Upper lobe of right lung (tissue), 1 donor: ENCODE measurements around the gene APBA2. TPM values are rescaled to one million over a fixed set of nuclear protein-coding genes. Genes with fewer than 3 reads are reported as not detected.

Experiments used
- ATAC-seq: fragments of 200-7000 bp; cut with Tn5 transposase; one replicate; pipeline ENCODE4 v1.9.1; 2020; ENCODE audit warnings: mild to moderate bottlenecking, moderate library complexity
- DNase-seq: peaks from one replicate; pipeline ENCODE4 v3.0.0-alpha.2; 2020
- H3K27ac ChIP-seq: fragments of 200-600 bp; one replicate; pipeline ENCODE4 v1.8.0; 2022
- H3K27me3 ChIP-seq: fragments of 200-600 bp; one replicate; pipeline ENCODE4 v1.8.0; 2022; ENCODE audit warnings: mild to moderate bottlenecking
- H3K36me3 ChIP-seq: fragments of 200-600 bp; one replicate; pipeline ENCODE4 v1.8.0; 2022
- H3K4me1 ChIP-seq: fragments of 200-600 bp; one replicate; pipeline ENCODE4 v1.8.0; 2022
- H3K4me3 ChIP-seq: fragments of 200-600 bp; one replicate; pipeline ENCODE4 v1.8.0; 2022; ENCODE audit warnings: mild to moderate bottlenecking
- H3K9me3 ChIP-seq: fragments of 200-600 bp; one replicate; pipeline ENCODE4 v1.8.0; 2022
- intact Hi-C: fragments of 100-400 bp; cut with DNase I; formaldehyde crosslinking; loops from one replicate; pipeline ENCODE4 v1.11.0; 2022
- total RNA-seq: library from RNA; stranded (reverse); fragmentation: NEBNext Ultra II Directional; extraction: Animal tissue kit (Norgen Biotek cat#: 25700); gene quantifications from one replicate; pipeline ENCODE4 v1.2.1, GENCODE V29; 2021
- TF ChIP-seq, protein P1 (sequence below): fragments of 200-600 bp; IDR thresholded peaks from one replicate; pipeline ENCODE4 v1.8.0; 2022; ENCODE audit warnings: antibody characterized with exemption
- donor health status: DM: no; HTN: yes; CAD: no; lungs with severe emphysema.

APBA2 gene
- total RNA-seq, 1 donor from 2014 or later: 4.2 TPM

DNA sequence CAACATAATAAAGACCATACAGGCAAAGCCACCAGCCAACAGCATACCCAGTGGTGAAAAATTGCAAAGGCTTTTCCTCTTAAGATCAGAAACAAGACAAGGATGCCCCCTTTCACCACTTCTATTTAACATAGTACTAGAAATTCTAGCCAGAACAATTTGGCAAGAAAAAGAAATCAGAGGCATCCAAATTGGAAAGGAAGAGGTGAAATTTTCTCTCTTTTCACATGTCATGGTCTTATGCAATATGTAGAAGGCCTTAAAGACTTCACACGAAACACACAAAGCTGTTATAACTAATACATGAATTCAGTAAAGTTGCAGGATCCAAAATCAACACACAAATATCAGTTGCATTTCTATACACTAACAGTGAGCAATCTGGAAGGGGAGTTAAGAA, 120.2 kb downstream of the APBA2 start:
- intact Hi-C loops: no loop called here
- TF ChIP-seq, protein P1, sequence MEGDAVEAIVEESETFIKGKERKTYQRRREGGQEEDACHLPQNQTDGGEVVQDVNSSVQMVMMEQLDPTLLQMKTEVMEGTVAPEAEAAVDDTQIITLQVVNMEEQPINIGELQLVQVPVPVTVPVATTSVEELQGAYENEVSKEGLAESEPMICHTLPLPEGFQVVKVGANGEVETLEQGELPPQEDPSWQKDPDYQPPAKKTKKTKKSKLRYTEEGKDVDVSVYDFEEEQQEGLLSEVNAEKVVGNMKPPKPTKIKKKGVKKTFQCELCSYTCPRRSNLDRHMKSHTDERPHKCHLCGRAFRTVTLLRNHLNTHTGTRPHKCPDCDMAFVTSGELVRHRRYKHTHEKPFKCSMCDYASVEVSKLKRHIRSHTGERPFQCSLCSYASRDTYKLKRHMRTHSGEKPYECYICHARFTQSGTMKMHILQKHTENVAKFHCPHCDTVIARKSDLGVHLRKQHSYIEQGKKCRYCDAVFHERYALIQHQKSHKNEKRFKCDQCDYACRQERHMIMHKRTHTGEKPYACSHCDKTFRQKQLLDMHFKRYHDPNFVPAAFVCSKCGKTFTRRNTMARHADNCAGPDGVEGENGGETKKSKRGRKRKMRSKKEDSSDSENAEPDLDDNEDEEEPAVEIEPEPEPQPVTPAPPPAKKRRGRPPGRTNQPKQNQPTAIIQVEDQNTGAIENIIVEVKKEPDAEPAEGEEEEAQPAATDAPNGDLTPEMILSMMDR: no peak
- no peak overlapping the region for H3K27ac ChIP-seq
- no peaks in the 10 kb centered on the region for H3K27me3 ChIP-seq
- H3K9me3 ChIP-seq: no peaks in the 10 kb centered on the region
- H3K4me3 ChIP-seq: no peak overlapping the region
- ATAC-seq (no peak), DNase-seq (no peak)
- no peaks in the 10 kb centered on the region for H3K4me1 ChIP-seq
- H3K36me3 ChIP-seq: no peaks in the 10 kb centered on the region

DNA sequence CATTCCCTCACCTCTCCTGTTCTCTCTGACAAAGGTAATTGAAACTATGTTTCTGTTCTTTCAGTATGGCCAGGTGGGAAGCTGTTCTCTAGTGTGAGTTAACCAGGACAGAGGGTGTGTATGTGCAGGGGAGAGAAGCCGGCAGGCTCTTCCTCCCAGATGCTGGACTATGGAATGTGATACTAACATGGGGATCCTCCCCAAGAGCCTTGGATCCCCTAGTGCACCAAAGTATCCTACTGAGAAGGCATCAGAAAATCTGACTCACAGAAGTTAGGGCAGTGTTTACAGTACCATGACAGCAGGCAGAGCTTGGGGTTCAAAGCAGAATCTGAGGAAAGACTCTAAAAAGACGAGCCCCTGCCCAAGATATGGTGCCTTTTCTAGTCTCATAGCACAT, 123.1 kb downstream of the APBA2 start:
- TF ChIP-seq, protein P1: no peak
- no peaks in the 10 kb centered on the region for H3K9me3 ChIP-seq
- DNase-seq (no peak), ATAC-seq (no peak)
- H3K4me3 ChIP-seq: no peak overlapping the region
- H3K4me1 ChIP-seq: no peaks in the 10 kb centered on the region
- H3K36me3 ChIP-seq: no peaks in the 10 kb centered on the region
- H3K27ac ChIP-seq: no peak overlapping the region
- H3K27me3 ChIP-seq: no peaks in the 10 kb centered on the region
- intact Hi-C loops: no loop called here

DNA sequence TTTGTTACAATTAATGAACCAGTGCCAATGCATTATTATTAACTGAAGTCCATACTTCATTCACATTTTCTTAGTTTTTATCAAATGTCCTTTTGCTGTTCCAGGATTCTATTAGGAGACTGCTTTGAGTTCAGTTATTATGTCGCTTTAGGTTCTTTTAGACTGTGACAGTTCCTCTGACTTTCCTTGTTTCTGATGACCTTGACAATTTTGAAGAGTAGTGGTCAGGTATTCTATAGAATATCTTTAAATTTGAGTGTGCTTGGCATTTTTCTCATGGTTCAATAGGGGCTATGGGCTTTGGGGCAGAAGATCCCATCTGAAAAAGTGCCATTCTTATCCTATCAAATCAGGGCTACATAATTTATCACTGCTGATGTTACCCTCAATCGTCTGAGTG, 126.3 kb downstream of the APBA2 start:
- Histone ChIP-seq H3K4me3 (no peak overlapping the region), H3K27ac (no peak overlapping the region), H3K27me3 (no peaks in the 10 kb centered on the region), H3K36me3 (no peaks in the 10 kb centered on the region), H3K4me1 (no peaks in the 10 kb centered on the region), H3K9me3 (no peaks in the 10 kb centered on the region)
- no peak for ATAC-seq
- TF ChIP-seq, protein P1: no peak
- intact Hi-C loops: no loop called here
- DNase-seq: no peak

DNA sequence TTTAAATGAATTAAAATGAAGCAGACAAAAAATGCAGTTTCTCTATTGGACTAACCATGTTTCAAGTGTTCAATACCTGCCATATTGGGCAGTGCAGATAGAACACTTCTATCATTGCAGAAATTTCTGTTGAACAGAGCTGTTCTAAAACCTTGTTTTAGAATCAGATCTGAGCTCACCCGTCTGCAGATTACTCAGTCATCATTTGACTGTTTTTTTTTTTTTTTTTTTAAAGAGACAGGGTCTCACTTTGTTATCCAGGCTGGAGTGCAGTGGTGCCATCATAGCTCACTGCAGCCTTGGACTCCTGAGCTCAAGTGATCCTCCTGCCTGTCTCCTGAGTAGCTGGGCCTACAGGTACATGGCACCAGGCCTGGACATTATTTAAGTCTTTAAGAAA, 128.7 kb downstream of the APBA2 start:
- DNase-seq: no peak
- no peak overlapping the region for H3K27ac ChIP-seq
- no peaks in the 10 kb centered on the region for H3K27me3 ChIP-seq
- no peak overlapping the region for H3K4me3 ChIP-seq
- no peaks in the 10 kb centered on the region for H3K36me3 ChIP-seq
- no peak for ATAC-seq
- H3K9me3 ChIP-seq: no peaks in the 10 kb centered on the region
- H3K4me1 ChIP-seq: no peaks in the 10 kb centered on the region
- TF ChIP-seq, protein P1: no peak
- intact Hi-C loops: no loop called here

DNA sequence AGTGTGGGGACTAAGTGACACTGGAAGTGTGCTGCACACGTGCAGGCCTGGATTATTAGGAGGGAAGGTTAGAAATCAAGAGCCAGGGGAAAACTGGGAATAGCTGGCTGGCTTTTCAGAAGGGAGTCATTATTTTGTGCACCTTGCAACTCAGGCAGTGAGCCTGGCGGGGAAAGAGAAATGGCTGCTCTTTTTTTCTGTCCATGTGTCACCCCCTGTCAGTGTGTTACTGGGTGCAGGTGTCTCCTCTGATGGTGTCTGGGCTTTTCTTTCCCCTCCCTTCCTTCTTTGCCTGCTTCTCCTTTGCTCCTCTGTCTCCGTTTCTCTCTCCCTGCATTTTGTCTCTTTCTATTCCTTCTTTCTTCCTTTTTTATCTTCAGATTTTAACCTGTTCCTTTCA, 130.7 kb downstream of the APBA2 start:
- ATAC-seq: no peak
- Histone ChIP-seq H3K4me1 (no peaks in the 10 kb centered on the region), H3K27me3 (no peaks in the 10 kb centered on the region), H3K4me3 (no peak overlapping the region), H3K9me3 (no peaks in the 10 kb centered on the region), H3K27ac (no peak overlapping the region), H3K36me3 (no peaks in the 10 kb centered on the region)
- intact Hi-C loops: no loop called here
- TF ChIP-seq, protein P1: no peak
- DNase-seq: no peak

DNA sequence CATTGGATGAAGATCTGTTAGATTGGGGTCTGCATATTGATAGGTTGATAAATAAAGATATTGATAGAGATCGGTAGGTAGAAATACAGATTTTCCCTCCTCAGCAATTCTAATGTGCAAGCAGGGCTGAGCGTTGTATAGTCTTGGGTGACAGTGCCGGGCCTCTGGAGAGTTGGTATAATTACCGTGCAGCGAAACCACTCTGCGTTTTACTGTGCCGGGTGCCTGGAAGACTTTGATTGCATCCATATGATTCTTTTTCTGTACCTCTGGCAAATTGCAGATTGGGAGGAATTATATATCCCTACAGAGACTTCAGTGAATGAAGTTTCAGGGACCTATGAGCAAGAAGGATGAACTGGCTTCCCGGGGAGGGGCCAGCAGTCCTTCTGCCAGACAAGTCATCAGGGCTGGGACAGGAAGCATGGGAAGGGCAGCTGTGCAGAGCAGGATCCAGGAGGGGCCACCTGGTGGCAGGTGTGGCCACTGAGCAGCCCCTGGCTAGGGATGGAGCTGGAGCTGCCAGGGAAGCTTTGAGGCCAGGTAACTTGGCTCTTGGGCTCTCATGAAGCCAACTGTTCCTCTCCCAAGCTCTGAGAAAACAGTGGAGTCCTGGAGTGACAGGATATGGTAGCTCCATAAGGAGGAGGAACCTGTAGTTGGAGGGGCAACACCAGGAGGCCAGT, 132.5 kb downstream of the APBA2 start:
- Histone ChIP-seq H3K4me3 (no peak overlapping the region), H3K27me3 (no peaks in the 10 kb centered on the region), H3K4me1 (no peaks in the 10 kb centered on the region), H3K36me3 (no peaks in the 10 kb centered on the region), H3K27ac (no peak overlapping the region), H3K9me3 (no peaks in the 10 kb centered on the region)
- no peak for ATAC-seq
- intact Hi-C loops: no loop called here
- no peak for DNase-seq
- TF ChIP-seq, protein P1: no peak
